ENCODE data around the gene PTPRA.
"Not testable (repeated sequence)": the region's sequence is repeated elsewhere in the genome, so short reads cannot be mapped to it uniquely, and the experiment has no call there.

The PTPRA gene

GRCh38 chr20:2993250-2993649, 120.0 kb downstream of the PTPRA start:
- DNase-seq (ENCODE audit: low read depth, low spot score): no peak

- DNase-seq (ENCODE audit: low read depth, low spot score): no peak
Measured at GRCh38 chr20:2995796-2996195, 122.5 kb downstream of the PTPRA start.

- DNase-seq (ENCODE audit: low read depth, low spot score): no peak
Measured at GRCh38 chr20:2998728-2999127, 125.4 kb downstream of the PTPRA start.

GRCh38 chr20:3000852-3001523, 127.7 kb downstream of the PTPRA start:
- no peak for DNase-seq (ENCODE audit: low read depth, low spot score)

GRCh38 chr20:3003416-3003815, 130.1 kb downstream of the PTPRA start:
- DNase-seq (ENCODE audit: low read depth, low spot score): no peak

GRCh38 chr20:3010985-3011723, 137.9 kb downstream of the PTPRA start:
- no peak for DNase-seq (ENCODE audit: low read depth, low spot score)

GRCh38 chr20:3011752-3012151, 138.5 kb downstream of the PTPRA start:
- DNase-seq (ENCODE audit: low read depth, low spot score): no peak

GRCh38 chr20:3013771-3014170, 140.5 kb downstream of the PTPRA start:
- DNase-seq (ENCODE audit: low read depth, low spot score): no peak

- DNase-seq (ENCODE audit: low read depth, low spot score): no peak
Measured at GRCh38 chr20:3014179-3014578, 140.9 kb downstream of the PTPRA start.

GRCh38 chr20:3014662-3015061, 141.4 kb downstream of the PTPRA start:
- DNase-seq (ENCODE audit: low read depth, low spot score): no peak

GRCh38 chr20:3015302-3015701, 142.0 kb downstream of the PTPRA start:
- not testable (repeated sequence) for DNase-seq (ENCODE audit: low read depth, low spot score)

GRCh38 chr20:3021327-3021726, 148.0 kb downstream of the PTPRA start:
- DNase-seq (ENCODE audit: low read depth, low spot score): no peak

- DNase-seq (ENCODE audit: low read depth, low spot score): no peak
Measured at GRCh38 chr20:3021777-3022176, 148.5 kb downstream of the PTPRA start.

- DNase-seq (ENCODE audit: low read depth, low spot score): peak; percentile 55
Measured at GRCh38 chr20:3022559-3023490, 149.5 kb downstream of the PTPRA start.

- DNase-seq (ENCODE audit: low read depth, low spot score): no peak
Measured at GRCh38 chr20:3027987-3028386, 154.7 kb downstream of the PTPRA start.

- no peak for DNase-seq (ENCODE audit: low read depth, low spot score)
Measured at GRCh38 chr20:3031524-3032147, 158.4 kb downstream of the PTPRA start.

GRCh38 chr20:3032624-3033023, 159.3 kb downstream of the PTPRA start:
- DNase-seq (ENCODE audit: low read depth, low spot score): no peak

GRCh38 chr20:3037654-3038053, 164.4 kb downstream of the PTPRA start:
- no peak for DNase-seq (ENCODE audit: low read depth, low spot score)

GRCh38 chr20:3038454-3038853, 165.2 kb downstream of the PTPRA start:
- no peak for DNase-seq (ENCODE audit: low read depth, low spot score)

- DNase-seq (ENCODE audit: low read depth, low spot score): no peak
Measured at GRCh38 chr20:3039426-3039825, 166.1 kb downstream of the PTPRA start.

- DNase-seq (ENCODE audit: low read depth, low spot score): no peak
Measured at GRCh38 chr20:3040086-3040485, 166.8 kb downstream of the PTPRA start.
